Neural cell (in vitro differentiated cells): Measurements from ENCODE around the gene ACOT13.
"Not testable (repeated sequence)": the region's sequence is repeated elsewhere in the genome, so short reads cannot be mapped to it uniquely, and the experiment has no call there.

ENCODE experiments used
- EP300 ChIP-seq: fragments of 450-650 bp; conservative IDR thresholded peaks from 2 replicates; pipeline ENCODE4 v1.6.1; 2014; ENCODE audit warnings: antibody characterized with exemption, mild to moderate bottlenecking, moderate library complexity; ENCODE audit not compliant: poor library complexity, severe bottlenecking
- EZH2 ChIP-seq: fragments of 200-600, 300-800 bp; shearing (Covaris generic), sonication (generic); IDR thresholded peaks from 2 replicates; pipeline ENCODE4 v1.6.1; 2014; ENCODE audit warnings: antibody characterized with exemption, low read length, borderline replicate concordance, mild to moderate bottlenecking; ENCODE audit not compliant: insufficient read depth, poor library complexity, severe bottlenecking
- MXI1 ChIP-seq: fragments of 450-650 bp; conservative IDR thresholded peaks from 2 replicates; pipeline ENCODE4 v1.6.1; 2014; ENCODE audit warnings: antibody characterized with exemption, mild to moderate bottlenecking; ENCODE audit not compliant: poor library complexity, severe bottlenecking
- POLR2AphosphoS5 ChIP-seq: IDR thresholded peaks from 2 replicates; pipeline ENCODE4 v1.6.1; 2012
- RAD21 ChIP-seq: fragments of 450-650 bp; conservative IDR thresholded peaks from 2 replicates; pipeline ENCODE4 v1.6.1; 2014; ENCODE audit warnings: antibody characterized with exemption, mild to moderate bottlenecking, moderate library complexity
- REST ChIP-seq: IDR thresholded peaks from 2 replicates; pipeline ENCODE4 v1.6.1; 2012; ENCODE audit warnings: borderline replicate concordance
- SMC3 ChIP-seq: fragments of 450-650 bp; conservative IDR thresholded peaks from 2 replicates; pipeline ENCODE4 v1.6.1; 2014; ENCODE audit warnings: antibody characterized with exemption, mild to moderate bottlenecking, moderate library complexity; ENCODE audit not compliant: poor library complexity
- TAF1 ChIP-seq: IDR thresholded peaks from 2 replicates; pipeline ENCODE4 v1.6.1; 2012; ENCODE audit warnings: low read depth
- TF ChIP-seq, protein P1 (sequence below): fragments of 450-650 bp; IDR thresholded peaks from 2 replicates; pipeline ENCODE4 v1.5.1; 2014; ENCODE audit warnings: antibody characterized with exemption, mild to moderate bottlenecking, moderate library complexity; ENCODE audit not compliant: poor library complexity, severe bottlenecking

- TF ChIP-seq, protein P1, sequence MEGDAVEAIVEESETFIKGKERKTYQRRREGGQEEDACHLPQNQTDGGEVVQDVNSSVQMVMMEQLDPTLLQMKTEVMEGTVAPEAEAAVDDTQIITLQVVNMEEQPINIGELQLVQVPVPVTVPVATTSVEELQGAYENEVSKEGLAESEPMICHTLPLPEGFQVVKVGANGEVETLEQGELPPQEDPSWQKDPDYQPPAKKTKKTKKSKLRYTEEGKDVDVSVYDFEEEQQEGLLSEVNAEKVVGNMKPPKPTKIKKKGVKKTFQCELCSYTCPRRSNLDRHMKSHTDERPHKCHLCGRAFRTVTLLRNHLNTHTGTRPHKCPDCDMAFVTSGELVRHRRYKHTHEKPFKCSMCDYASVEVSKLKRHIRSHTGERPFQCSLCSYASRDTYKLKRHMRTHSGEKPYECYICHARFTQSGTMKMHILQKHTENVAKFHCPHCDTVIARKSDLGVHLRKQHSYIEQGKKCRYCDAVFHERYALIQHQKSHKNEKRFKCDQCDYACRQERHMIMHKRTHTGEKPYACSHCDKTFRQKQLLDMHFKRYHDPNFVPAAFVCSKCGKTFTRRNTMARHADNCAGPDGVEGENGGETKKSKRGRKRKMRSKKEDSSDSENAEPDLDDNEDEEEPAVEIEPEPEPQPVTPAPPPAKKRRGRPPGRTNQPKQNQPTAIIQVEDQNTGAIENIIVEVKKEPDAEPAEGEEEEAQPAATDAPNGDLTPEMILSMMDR: not testable (repeated sequence)
- TF ChIP-seq TAF1, EZH2, EP300, SMC3, POLR2AphosphoS5, REST, RAD21, MXI1: not testable (repeated sequence)
Observed at GRCh38 chr6:24730653-24731052, 63.8 kb downstream of the ACOT13 start.
